GM18861 (cell line): ENCODE data around the gene PSMA1.
"Not testable (repeated sequence)": the region's sequence is repeated elsewhere in the genome, so short reads cannot be mapped to it uniquely, and the experiment has no call there.

Source experiments
- ATAC-seq: cut with Tn5 transposase; IDR thresholded peaks from one replicate; pipeline ENCODE4 v1.9.1; 2021; ENCODE audit not compliant: unreplicated experiment

PSMA1 gene

GRCh38 chr11:14519917-14520746 is at the start of gene PSMA1:
Gene PSMA1 (minus strand): TSS chr11:14520386. CDS start chr11:14520299, 87 bp downstream.
- ATAC-seq, result peak; percentile 91

- not testable (repeated sequence) for ATAC-seq
These were observed 49.3 kb upstream of the PSMA1 start for GRCh38 chr11:14569516-14569915.

GRCh38 chr11:14567064-14567651 is 47.0 kb upstream of the PSMA1 start:
- no peak for ATAC-seq

GRCh38 chr11:14566331-14567063 is 46.3 kb upstream of the PSMA1 start:
- no peak for ATAC-seq

- ATAC-seq, result no peak
These were observed 45.7 kb upstream of the PSMA1 start for GRCh38 chr11:14565845-14566244.

- no peak for ATAC-seq
These were observed 35.6 kb upstream of the PSMA1 start for GRCh38 chr11:14555818-14556217.

- peak; percentile 68 for ATAC-seq
These were observed 34.8 kb upstream of the PSMA1 start for GRCh38 chr11:14554959-14555358.

GRCh38 chr11:14552089-14552488 is 31.9 kb upstream of the PSMA1 start:
- ATAC-seq, result no peak

- ATAC-seq, result no peak
These were observed 31.2 kb upstream of the PSMA1 start for GRCh38 chr11:14551380-14551779.

GRCh38 chr11:14549891-14550290 is 29.7 kb upstream of the PSMA1 start:
- no peak for ATAC-seq

GRCh38 chr11:14547440-14547839 is 27.3 kb upstream of the PSMA1 start:
- ATAC-seq, result no peak

GRCh38 chr11:14546672-14547071 is 26.5 kb upstream of the PSMA1 start:
- ATAC-seq, result no peak

GRCh38 chr11:14544611-14545010 is 24.4 kb upstream of the PSMA1 start:
- peak; percentile 87 for ATAC-seq

GRCh38 chr11:14543260-14543659 is 23.1 kb upstream of the PSMA1 start:
- no peak for ATAC-seq

GRCh38 chr11:14542324-14542723 is 22.1 kb upstream of the PSMA1 start:
- ATAC-seq, result no peak

- ATAC-seq, result no peak
These were observed 21.2 kb upstream of the PSMA1 start for GRCh38 chr11:14541192-14541947.

- no peak for ATAC-seq
These were observed 19.8 kb upstream of the PSMA1 start for GRCh38 chr11:14539982-14540421.

GRCh38 chr11:14538926-14539554 is 18.9 kb upstream of the PSMA1 start:
- ATAC-seq, result no peak

- no peak for ATAC-seq
These were observed 18.2 kb upstream of the PSMA1 start for GRCh38 chr11:14538271-14538925.

GRCh38 chr11:14537134-14537599 is 17.0 kb upstream of the PSMA1 start:
- peak; percentile 76 for ATAC-seq
